Trophoblast cell (in vitro differentiated cells and primary cell): Measurements from ENCODE around the gene EMC6.
A peak's percentile ranks its signal among the peaks of the same experiment; 100 is the strongest.

Experiments used
- DNase-seq, 2 donors: peaks; one replicate each; pipeline ENCODE4 v3.0.0-alpha.2; 2016
- H2AFZ ChIP-seq: 2 replicates; pipeline ENCODE4 v1.6.1; 2013; ENCODE audit warnings: low read length, moderate library complexity, mild to moderate bottlenecking; ENCODE audit not compliant: insufficient read depth, poor library complexity
- H2AK5ac ChIP-seq: 2 replicates; pipeline ENCODE4 v1.6.1; 2013; ENCODE audit warnings: mild to moderate bottlenecking, low read length
- H2BK120ac ChIP-seq: 2 replicates; pipeline ENCODE4 v1.6.1; 2013; ENCODE audit warnings: low read length, mild to moderate bottlenecking, moderate library complexity; ENCODE audit not compliant: insufficient read depth, poor library complexity
- H2BK12ac ChIP-seq: 2 replicates; pipeline ENCODE4 v1.6.1; 2013; ENCODE audit warnings: mild to moderate bottlenecking, low read length, moderate library complexity
- H2BK5ac ChIP-seq: 2 replicates; pipeline ENCODE4 v1.6.1; 2013; ENCODE audit warnings: low read length, low read depth, moderate library complexity, mild to moderate bottlenecking; ENCODE audit not compliant: poor library complexity
- H3K14ac ChIP-seq: 2 replicates; pipeline ENCODE4 v1.6.1; 2013; ENCODE audit warnings: mild to moderate bottlenecking, low read length
- H3K18ac ChIP-seq: 2 replicates; pipeline ENCODE4 v1.6.1; 2013; ENCODE audit warnings: mild to moderate bottlenecking, low read length
- H3K23ac ChIP-seq: 2 replicates; pipeline ENCODE4 v1.6.1; 2013; ENCODE audit warnings: low read length
- H3K27ac ChIP-seq: 2 replicates; pipeline ENCODE4 v1.5.1; 2013; ENCODE audit warnings: low read depth, mild to moderate bottlenecking, inconsistent platforms, low read length, moderate library complexity
- H3K27me3 ChIP-seq: 2 replicates; pipeline ENCODE4 v1.6.1; 2013; ENCODE audit warnings: inconsistent platforms, mild to moderate bottlenecking, low read length, moderate library complexity; ENCODE audit not compliant: insufficient read depth
- H3K36me3 ChIP-seq, 2 experiments: 1 replicate in 1 of 2; 2 replicates in 1 of 2; pipeline ENCODE4 v1.6.1; 2013; ENCODE audit warnings: low read length in 2 of 2, mild to moderate bottlenecking in 2 of 2, moderate library complexity in 1 of 2; ENCODE audit not compliant: insufficient read depth in 2 of 2, control insufficient read depth in 1 of 2
- H3K4ac ChIP-seq: 2 replicates; pipeline ENCODE4 v1.6.1; 2013; ENCODE audit warnings: low read depth, mild to moderate bottlenecking, low read length, moderate library complexity
- H3K4me1 ChIP-seq, 2 experiments: 1 replicate in 1 of 2; 2 replicates in 1 of 2; pipeline ENCODE4 v1.6.1; 2013; ENCODE audit warnings: low read length in 2 of 2, mild to moderate bottlenecking in 2 of 2, moderate library complexity in 1 of 2; ENCODE audit not compliant: insufficient read depth in 2 of 2, control insufficient read depth in 1 of 2
- H3K4me2 ChIP-seq: 2 replicates; pipeline ENCODE4 v1.6.1; 2013; ENCODE audit warnings: inconsistent platforms, mild to moderate bottlenecking, low read length, moderate library complexity
- H3K4me3 ChIP-seq: 2 replicates; pipeline ENCODE4 v1.5.1; 2013; ENCODE audit warnings: mild to moderate bottlenecking, low read depth, low read length, inconsistent platforms
- H3K79me1 ChIP-seq: one replicate; pipeline ENCODE4 v1.6.1; 2013; ENCODE audit warnings: low read length
- H3K79me2 ChIP-seq: 2 replicates; pipeline ENCODE4 v1.6.1; 2013; ENCODE audit warnings: low read length, mild to moderate bottlenecking; ENCODE audit not compliant: control insufficient read depth, insufficient read depth, poor library complexity
- H3K9ac ChIP-seq: 2 replicates; pipeline ENCODE4 v1.6.1; 2013; ENCODE audit warnings: mild to moderate bottlenecking, low read length
- H3K9me3 ChIP-seq: 2 replicates; pipeline ENCODE4 v1.6.1; 2013; ENCODE audit warnings: low read depth, mild to moderate bottlenecking, control low read depth, inconsistent platforms, low read length; ENCODE audit not compliant: insufficient read depth
- H4K12ac ChIP-seq: 2 replicates; pipeline ENCODE4 v1.6.1; 2013; ENCODE audit warnings: low read depth, mild to moderate bottlenecking, low read length, moderate library complexity
- H4K8ac ChIP-seq: 2 replicates; pipeline ENCODE4 v1.6.1; 2013; ENCODE audit warnings: low read depth, mild to moderate bottlenecking, low read length, moderate library complexity
- H4K91ac ChIP-seq: one replicate; pipeline ENCODE4 v1.6.1; 2013; ENCODE audit warnings: low read depth, mild to moderate bottlenecking, low read length, moderate library complexity
- WGBS: extraction: QIAGEN DNeasy Blood & Tissue Kit; methylation state at CpG from one replicate; pipeline ENCODE4 v1.1.7; 2013; ENCODE audit warnings: missing lambda C conversion rate; ENCODE audit not compliant: insufficient read length, insufficient coverage; ENCODE audit errors: extremely low coverage; 5-methylcytosine and 5-hydroxymethylcytosine counted together

The EMC6 gene

DNA sequence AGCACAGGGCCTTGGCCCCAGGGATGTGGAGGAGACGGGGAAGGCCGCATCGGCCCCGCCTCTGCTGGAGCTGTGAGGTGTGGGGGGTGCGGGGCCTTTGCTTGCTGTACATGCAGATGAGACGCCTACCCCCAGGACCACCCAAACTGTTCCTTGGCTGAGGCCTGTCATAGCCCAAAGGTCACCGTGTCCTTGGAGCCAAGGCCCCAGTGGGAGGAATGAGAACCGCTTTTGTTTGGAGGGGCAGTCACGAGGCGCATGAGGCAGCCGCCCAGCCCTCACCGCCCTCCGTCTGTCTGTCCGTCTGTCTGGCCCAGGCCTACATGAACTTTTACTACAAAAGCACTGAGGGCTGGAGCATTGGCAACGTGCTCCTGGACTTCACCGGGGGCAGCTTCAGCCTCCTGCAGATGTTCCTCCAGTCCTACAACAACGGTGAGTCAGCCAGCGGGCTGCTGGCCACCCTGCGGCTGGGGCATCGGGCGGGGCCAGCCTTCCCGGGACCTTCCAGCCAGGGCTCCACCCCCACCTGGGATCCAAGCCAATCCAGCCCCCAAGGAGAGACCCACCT lies 9.0 kb upstream of the EMC6 start:
- no peak overlapping the region for H3K9ac ChIP-seq
- no peak overlapping the region for H2AK5ac ChIP-seq
- no peak overlapping the region for H3K4me3 ChIP-seq
- H3K79me1 ChIP-seq, result no peaks in the 10 kb centered on the region
- H3K9me3 ChIP-seq, result no peaks in the 10 kb centered on the region
- H3K23ac ChIP-seq, result no peak overlapping the region
- H4K91ac ChIP-seq, result no peak overlapping the region
- H3K27me3 ChIP-seq, result no peaks in the 10 kb centered on the region
- H2AFZ ChIP-seq, result no peak overlapping the region
- H3K18ac ChIP-seq, result peak overlapping the region; percentile 21
- H3K36me3 ChIP-seq, result peaks cover 31 to 42% of the 10 kb centered on the region in 2 experiments
- H3K14ac ChIP-seq, result no peak overlapping the region
- no peak overlapping the region for H3K4me2 ChIP-seq
- no peaks in the 10 kb centered on the region for H3K79me2 ChIP-seq
- H3K27ac ChIP-seq, result no peak overlapping the region
- peak; percentile 73 to 76 for DNase-seq
- WGBS, result no CpG with 5 or more reads among the region's 22 CpGs
- H2BK120ac ChIP-seq, result no peak overlapping the region
- peaks cover 0 to 7% of the 10 kb centered on the region in 2 experiments for H3K4me1 ChIP-seq
- H2BK5ac ChIP-seq, result no peak overlapping the region
- no peak overlapping the region for H4K12ac ChIP-seq
- H2BK12ac ChIP-seq, result no peak overlapping the region
- H3K4ac ChIP-seq, result no peak overlapping the region
- H4K8ac ChIP-seq, result no peak overlapping the region

- Histone ChIP-seq H2BK5ac (no peak overlapping the region), H2BK120ac (no peak overlapping the region), H3K18ac (no peak overlapping the region), H4K8ac (no peak overlapping the region), H3K4me3 (no peak overlapping the region), H4K91ac (no peak overlapping the region), H2AK5ac (no peak overlapping the region), H3K36me3 (peaks cover 35 to 46% of the 10 kb centered on the region in 2 experiments), H3K9me3 (no peaks in the 10 kb centered on the region), H2AFZ (no peak overlapping the region), H3K14ac (no peak overlapping the region), H3K9ac (no peak overlapping the region), H3K4ac (no peak overlapping the region), H3K79me1 (no peaks in the 10 kb centered on the region), H2BK12ac (no peak overlapping the region), H3K4me2 (no peak overlapping the region), H3K23ac (no peak overlapping the region), H3K79me2 (no peaks in the 10 kb centered on the region), H4K12ac (no peak overlapping the region), H3K27me3 (no peaks in the 10 kb centered on the region), H3K27ac (no peak overlapping the region), H3K4me1 (peaks cover 0 to 7% of the 10 kb centered on the region in 2 experiments)
- no CpG with 5 or more reads among the region's 23 CpGs for WGBS
- no peak for DNase-seq
These were observed 8.2 kb upstream of the EMC6 start for GRCh38 chr17:3660311-3660891.

DNA sequence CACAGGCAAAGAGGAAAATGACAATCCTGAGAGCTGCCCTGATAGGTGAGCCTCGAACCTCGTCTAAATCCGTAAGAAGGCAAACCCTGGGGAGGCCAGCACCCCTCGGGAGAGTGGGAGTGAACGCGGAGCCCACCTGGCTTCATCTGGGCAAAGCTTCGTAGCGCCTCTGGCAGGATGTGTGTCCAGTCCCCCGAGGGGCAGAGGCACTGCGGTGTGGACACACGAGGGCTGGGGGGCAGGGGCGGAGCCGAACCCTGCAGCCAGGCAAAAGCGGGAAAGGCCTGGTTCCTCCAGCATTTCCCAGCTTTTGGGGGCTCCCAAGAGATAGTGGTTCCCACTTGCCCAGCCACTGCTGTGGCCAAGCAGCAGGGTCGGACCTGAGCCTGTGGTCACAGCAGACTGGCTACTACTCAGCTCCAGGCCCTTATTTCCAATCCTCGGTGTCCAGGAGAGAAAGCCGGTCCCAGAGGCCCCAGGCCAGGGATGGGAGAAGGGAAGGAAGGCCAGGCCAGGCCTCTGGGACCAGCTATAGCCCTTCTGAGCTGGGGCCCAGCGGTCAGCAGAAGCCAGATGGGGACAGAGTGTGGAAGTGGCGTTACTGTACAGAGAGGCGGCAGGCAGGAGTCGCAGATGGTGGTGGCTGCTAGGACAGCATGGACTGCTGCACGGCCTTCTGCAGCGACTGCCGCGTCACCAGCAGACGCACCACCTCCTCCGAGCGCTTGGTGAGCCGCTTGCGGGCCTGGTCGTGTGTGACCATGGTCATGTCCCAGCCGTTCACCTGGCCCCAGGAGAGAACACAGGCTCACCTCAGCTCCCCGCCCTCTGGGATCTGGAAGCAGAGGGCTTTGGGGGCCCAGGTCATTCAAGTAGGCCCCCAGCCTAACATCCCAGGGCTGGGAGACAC lies 5.3 kb upstream of the EMC6 start:
- H3K4me3 ChIP-seq, result peak overlapping the region; percentile 39
- no peak overlapping the region for H4K8ac ChIP-seq
- DNase-seq, result no peak
- H4K12ac ChIP-seq, result no peak overlapping the region
- H3K4me2 ChIP-seq, result no peak overlapping the region
- H3K9ac ChIP-seq, result no peak overlapping the region
- H3K27me3 ChIP-seq, result no peaks in the 10 kb centered on the region
- no peak overlapping the region for H3K23ac ChIP-seq
- H2BK5ac ChIP-seq, result no peak overlapping the region
- H2BK120ac ChIP-seq, result no peak overlapping the region
- no peak overlapping the region for H3K27ac ChIP-seq
- H3K79me2 ChIP-seq, result peaks cover 17% of the 10 kb centered on the region
- H2AK5ac ChIP-seq, result no peak overlapping the region
- H3K4ac ChIP-seq, result no peak overlapping the region
- no CpG with 5 or more reads among the region's 33 CpGs for WGBS
- H3K18ac ChIP-seq, result no peak overlapping the region
- no peak overlapping the region for H2AFZ ChIP-seq
- no peak overlapping the region for H2BK12ac ChIP-seq
- H3K4me1 ChIP-seq, result peaks cover 7 to 21% of the 10 kb centered on the region in 2 experiments
- H4K91ac ChIP-seq, result no peak overlapping the region
- H3K9me3 ChIP-seq, result no peaks in the 10 kb centered on the region
- H3K14ac ChIP-seq, result no peak overlapping the region
- H3K79me1 ChIP-seq, result peaks cover 10% of the 10 kb centered on the region
- H3K36me3 ChIP-seq, result peaks cover 43 to 53% of the 10 kb centered on the region in 2 experiments

GRCh38 chr17:3665834-3666233 lies 2.8 kb upstream of the EMC6 start:
- DNase-seq, result no peak
- Histone ChIP-seq H2BK5ac (no peak overlapping the region), H4K8ac (no peak overlapping the region), H3K27me3 (no peaks in the 10 kb centered on the region), H2BK120ac (no peak overlapping the region), H4K12ac (no peak overlapping the region), H2BK12ac (no peak overlapping the region), H3K27ac (no peak overlapping the region), H3K4me1 (peaks cover 7 to 15% of the 10 kb centered on the region in 2 experiments), H3K18ac (peak overlapping the region; percentile 43), H2AK5ac (no peak overlapping the region), H3K9me3 (no peaks in the 10 kb centered on the region), H3K14ac (no peak overlapping the region), H3K4me3 (no peak overlapping the region), H3K4ac (peak overlapping the region; percentile 77), H3K79me1 (peaks cover 15% of the 10 kb centered on the region), H4K91ac (no peak overlapping the region), H3K23ac (no peak overlapping the region), H3K9ac (no peak overlapping the region), H3K79me2 (peaks cover 23% of the 10 kb centered on the region), H2AFZ (no peak overlapping the region), H3K4me2 (no peak overlapping the region), H3K36me3 (peaks cover 38 to 42% of the 10 kb centered on the region in 2 experiments)
- no CpG with 5 or more reads among the region's 5 CpGs for WGBS
